Trophoblast cell (in vitro differentiated cells and primary cell): Measurements from ENCODE around the gene FBRSL1.

Source experiments
- DNase-seq, 2 donors: peaks; one replicate each; pipeline ENCODE4 v3.0.0-alpha.2; 2016
- H2AFZ ChIP-seq: 2 replicates; pipeline ENCODE4 v1.6.1; 2013; ENCODE audit warnings: low read length, moderate library complexity, mild to moderate bottlenecking; ENCODE audit not compliant: insufficient read depth, poor library complexity
- H2AK5ac ChIP-seq: 2 replicates; pipeline ENCODE4 v1.6.1; 2013; ENCODE audit warnings: mild to moderate bottlenecking, low read length
- H2BK120ac ChIP-seq: 2 replicates; pipeline ENCODE4 v1.6.1; 2013; ENCODE audit warnings: low read length, mild to moderate bottlenecking, moderate library complexity; ENCODE audit not compliant: insufficient read depth, poor library complexity
- H2BK12ac ChIP-seq: 2 replicates; pipeline ENCODE4 v1.6.1; 2013; ENCODE audit warnings: mild to moderate bottlenecking, low read length, moderate library complexity
- H2BK5ac ChIP-seq: 2 replicates; pipeline ENCODE4 v1.6.1; 2013; ENCODE audit warnings: low read length, low read depth, moderate library complexity, mild to moderate bottlenecking; ENCODE audit not compliant: poor library complexity
- H3K14ac ChIP-seq: 2 replicates; pipeline ENCODE4 v1.6.1; 2013; ENCODE audit warnings: mild to moderate bottlenecking, low read length
- H3K18ac ChIP-seq: 2 replicates; pipeline ENCODE4 v1.6.1; 2013; ENCODE audit warnings: mild to moderate bottlenecking, low read length
- H3K23ac ChIP-seq: 2 replicates; pipeline ENCODE4 v1.6.1; 2013; ENCODE audit warnings: low read length
- H3K27ac ChIP-seq: 2 replicates; pipeline ENCODE4 v1.5.1; 2013; ENCODE audit warnings: low read depth, mild to moderate bottlenecking, inconsistent platforms, low read length, moderate library complexity
- H3K27me3 ChIP-seq: 2 replicates; pipeline ENCODE4 v1.6.1; 2013; ENCODE audit warnings: inconsistent platforms, mild to moderate bottlenecking, low read length, moderate library complexity; ENCODE audit not compliant: insufficient read depth
- H3K36me3 ChIP-seq, 2 experiments: 1 replicate in 1 of 2; 2 replicates in 1 of 2; pipeline ENCODE4 v1.6.1; 2013; ENCODE audit warnings: low read length in 2 of 2, mild to moderate bottlenecking in 2 of 2, moderate library complexity in 1 of 2; ENCODE audit not compliant: insufficient read depth in 2 of 2, control insufficient read depth in 1 of 2
- H3K4ac ChIP-seq: 2 replicates; pipeline ENCODE4 v1.6.1; 2013; ENCODE audit warnings: low read depth, mild to moderate bottlenecking, low read length, moderate library complexity
- H3K4me1 ChIP-seq, 2 experiments: 1 replicate in 1 of 2; 2 replicates in 1 of 2; pipeline ENCODE4 v1.6.1; 2013; ENCODE audit warnings: low read length in 2 of 2, mild to moderate bottlenecking in 2 of 2, moderate library complexity in 1 of 2; ENCODE audit not compliant: insufficient read depth in 2 of 2, control insufficient read depth in 1 of 2
- H3K4me2 ChIP-seq: 2 replicates; pipeline ENCODE4 v1.6.1; 2013; ENCODE audit warnings: inconsistent platforms, mild to moderate bottlenecking, low read length, moderate library complexity
- H3K4me3 ChIP-seq: 2 replicates; pipeline ENCODE4 v1.5.1; 2013; ENCODE audit warnings: mild to moderate bottlenecking, low read depth, low read length, inconsistent platforms
- H3K79me1 ChIP-seq: one replicate; pipeline ENCODE4 v1.6.1; 2013; ENCODE audit warnings: low read length
- H3K79me2 ChIP-seq: 2 replicates; pipeline ENCODE4 v1.6.1; 2013; ENCODE audit warnings: low read length, mild to moderate bottlenecking; ENCODE audit not compliant: control insufficient read depth, insufficient read depth, poor library complexity
- H3K9ac ChIP-seq: 2 replicates; pipeline ENCODE4 v1.6.1; 2013; ENCODE audit warnings: mild to moderate bottlenecking, low read length
- H3K9me3 ChIP-seq: 2 replicates; pipeline ENCODE4 v1.6.1; 2013; ENCODE audit warnings: low read depth, mild to moderate bottlenecking, control low read depth, inconsistent platforms, low read length; ENCODE audit not compliant: insufficient read depth
- H4K12ac ChIP-seq: 2 replicates; pipeline ENCODE4 v1.6.1; 2013; ENCODE audit warnings: low read depth, mild to moderate bottlenecking, low read length, moderate library complexity
- H4K8ac ChIP-seq: 2 replicates; pipeline ENCODE4 v1.6.1; 2013; ENCODE audit warnings: low read depth, mild to moderate bottlenecking, low read length, moderate library complexity
- H4K91ac ChIP-seq: one replicate; pipeline ENCODE4 v1.6.1; 2013; ENCODE audit warnings: low read depth, mild to moderate bottlenecking, low read length, moderate library complexity
- WGBS: extraction: QIAGEN DNeasy Blood & Tissue Kit; methylation state at CpG from one replicate; pipeline ENCODE4 v1.1.7; 2013; ENCODE audit warnings: missing lambda C conversion rate; ENCODE audit not compliant: insufficient read length, insufficient coverage; ENCODE audit errors: extremely low coverage; 5-methylcytosine and 5-hydroxymethylcytosine counted together

The FBRSL1 gene

DNA sequence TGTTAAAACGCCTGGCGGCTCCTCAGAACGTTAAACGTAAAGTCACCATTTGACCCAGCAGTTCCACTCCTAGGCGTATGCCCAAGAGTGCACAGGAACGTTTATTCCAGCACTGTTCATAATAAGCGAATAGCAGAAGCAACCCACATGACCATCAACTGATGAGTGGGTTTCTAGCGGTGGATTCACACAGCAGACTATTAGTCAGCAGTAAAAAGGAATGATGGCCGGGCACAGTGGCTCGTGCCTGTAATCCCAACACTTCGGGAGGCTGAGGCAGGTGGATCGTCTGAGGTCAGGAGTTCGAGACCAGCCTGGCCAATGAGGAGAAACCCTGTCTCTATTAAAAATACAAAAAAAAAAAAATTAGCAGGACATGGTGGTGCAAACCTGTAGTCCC lies 22.4 kb upstream of the FBRSL1 start:
- Histone ChIP-seq H2BK5ac (no peak overlapping the region), H4K12ac (no peak overlapping the region), H3K27me3 (peaks cover 2% of the 10 kb centered on the region), H3K9me3 (peaks cover 14% of the 10 kb centered on the region), H3K18ac (no peak overlapping the region), H3K4ac (no peak overlapping the region), H3K4me1 (no peaks in the 10 kb centered on the region), H2BK12ac (no peak overlapping the region), H3K79me2 (no peaks in the 10 kb centered on the region), H3K4me3 (no peak overlapping the region), H4K91ac (no peak overlapping the region), H4K8ac (no peak overlapping the region), H3K9ac (no peak overlapping the region), H3K23ac (no peak overlapping the region), H2AK5ac (no peak overlapping the region), H3K79me1 (no peaks in the 10 kb centered on the region), H2AFZ (no peak overlapping the region), H3K4me2 (no peak overlapping the region), H3K14ac (no peak overlapping the region), H3K27ac (no peak overlapping the region), H2BK120ac (no peak overlapping the region), H3K36me3 (no peaks in the 10 kb centered on the region)
- no CpG with 5 or more reads among the region's 13 CpGs for WGBS
- DNase-seq = no peak

DNA sequence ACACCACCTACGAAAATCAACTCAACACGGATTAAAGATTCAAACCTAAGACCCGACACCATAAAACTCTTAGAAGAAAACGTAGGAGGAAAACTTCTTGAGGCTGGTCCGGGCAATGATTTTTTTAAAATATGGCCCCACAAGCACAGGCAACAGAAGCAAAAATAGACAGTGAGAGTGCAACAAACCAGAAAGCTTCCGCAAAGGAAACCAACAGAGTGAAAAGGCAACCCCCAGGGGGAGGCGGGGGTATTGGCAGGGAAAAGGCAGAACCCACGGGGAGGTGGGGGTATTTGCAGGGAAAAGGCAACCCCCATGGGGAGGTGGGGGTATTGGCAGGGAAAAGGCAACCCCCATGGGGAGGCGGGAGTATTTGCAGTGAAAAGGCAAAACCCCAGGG lies 20.5 kb upstream of the FBRSL1 start:
- no peaks in the 10 kb centered on the region for H3K36me3 ChIP-seq
- H3K4me3 ChIP-seq = no peak overlapping the region
- no peaks in the 10 kb centered on the region for H3K79me2 ChIP-seq
- H3K18ac ChIP-seq = no peak overlapping the region
- no peak overlapping the region for H2BK12ac ChIP-seq
- H3K79me1 ChIP-seq = no peaks in the 10 kb centered on the region
- no peak overlapping the region for H2BK5ac ChIP-seq
- peaks cover 14% of the 10 kb centered on the region for H3K9me3 ChIP-seq
- no peak overlapping the region for H2AFZ ChIP-seq
- H3K4me2 ChIP-seq = no peak overlapping the region
- H4K91ac ChIP-seq = no peak overlapping the region
- WGBS = no CpG with 5 or more reads among the region's 9 CpGs
- no peak overlapping the region for H3K9ac ChIP-seq
- H4K12ac ChIP-seq = no peak overlapping the region
- no peak overlapping the region for H3K27ac ChIP-seq
- no peak overlapping the region for H3K4ac ChIP-seq
- no peak overlapping the region for H2AK5ac ChIP-seq
- no peak overlapping the region for H3K23ac ChIP-seq
- H4K8ac ChIP-seq = no peak overlapping the region
- no peak for DNase-seq
- H2BK120ac ChIP-seq = no peak overlapping the region
- no peak overlapping the region for H3K14ac ChIP-seq
- peaks cover 2% of the 10 kb centered on the region for H3K27me3 ChIP-seq
- no peaks in the 10 kb centered on the region for H3K4me1 ChIP-seq

GRCh38 chr12:132470397-132470796 lies 19.6 kb upstream of the FBRSL1 start:
- Histone ChIP-seq H3K4me3 (no peak overlapping the region), H3K14ac (no peak overlapping the region), H2BK12ac (no peak overlapping the region), H3K18ac (no peak overlapping the region), H3K27me3 (peaks cover 2% of the 10 kb centered on the region), H3K4me1 (no peaks in the 10 kb centered on the region), H3K36me3 (no peaks in the 10 kb centered on the region), H2BK120ac (no peak overlapping the region), H3K23ac (no peak overlapping the region), H3K79me2 (no peaks in the 10 kb centered on the region), H2BK5ac (no peak overlapping the region), H2AK5ac (no peak overlapping the region), H2AFZ (no peak overlapping the region), H4K91ac (no peak overlapping the region), H4K8ac (no peak overlapping the region), H3K27ac (no peak overlapping the region), H4K12ac (no peak overlapping the region), H3K79me1 (no peaks in the 10 kb centered on the region), H3K9me3 (peaks cover 10% of the 10 kb centered on the region), H3K9ac (no peak overlapping the region), H3K4me2 (no peak overlapping the region), H3K4ac (no peak overlapping the region)
- WGBS = no CpG with 5 or more reads among the region's 3 CpGs
- DNase-seq = no peak

DNA sequence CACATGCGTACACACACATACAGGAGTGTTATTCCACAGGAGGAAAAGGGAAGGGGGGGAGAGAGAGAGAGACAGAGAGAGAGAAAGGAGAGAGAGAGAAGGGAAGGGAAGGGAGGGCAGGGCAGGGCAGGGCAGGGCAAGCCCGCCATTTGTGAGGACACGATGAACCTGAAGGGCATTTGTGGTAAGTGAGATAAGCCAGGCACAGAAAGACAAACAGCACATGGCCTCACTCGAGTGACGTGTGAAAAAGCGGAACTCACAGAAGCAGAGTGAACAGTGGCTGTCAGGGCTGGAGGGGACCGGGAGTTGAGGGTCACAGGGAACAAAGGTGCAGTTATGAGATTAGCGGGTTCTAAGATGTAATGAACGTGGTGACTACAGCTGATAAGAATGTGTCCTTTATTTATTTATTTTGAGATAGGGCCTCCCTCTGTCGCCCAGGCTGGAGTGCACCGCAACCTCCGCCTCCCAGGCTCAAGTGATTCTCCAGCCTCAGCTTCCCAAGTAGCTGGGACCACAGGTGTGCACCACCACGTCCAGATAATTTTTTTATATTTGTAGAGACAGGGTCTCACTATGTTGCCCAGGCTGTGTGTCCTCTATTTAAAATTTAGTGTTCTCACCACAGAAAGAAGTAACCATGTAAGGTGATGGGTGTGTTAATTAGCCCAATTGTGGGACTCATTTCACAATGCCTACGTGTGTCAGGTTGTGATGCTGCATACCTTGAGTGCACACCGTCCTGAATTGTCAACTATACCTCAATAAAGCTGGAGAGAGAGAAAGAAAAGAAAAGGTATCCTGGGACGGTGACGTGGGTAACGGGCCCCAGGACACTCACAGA lies 18.7 kb upstream of the FBRSL1 start:
- Histone ChIP-seq H3K4me1 (no peaks in the 10 kb centered on the region), H3K4me2 (no peak overlapping the region), H2AK5ac (no peak overlapping the region), H4K12ac (no peak overlapping the region), H3K27ac (no peak overlapping the region), H3K27me3 (no peaks in the 10 kb centered on the region), H3K9ac (no peak overlapping the region), H3K14ac (no peak overlapping the region), H3K36me3 (no peaks in the 10 kb centered on the region), H2BK120ac (no peak overlapping the region), H3K4ac (no peak overlapping the region), H3K4me3 (no peak overlapping the region), H4K91ac (no peak overlapping the region), H3K9me3 (peaks cover 10% of the 10 kb centered on the region), H2BK5ac (no peak overlapping the region), H4K8ac (no peak overlapping the region), H2BK12ac (no peak overlapping the region), H2AFZ (no peak overlapping the region), H3K23ac (no peak overlapping the region), H3K79me2 (no peaks in the 10 kb centered on the region), H3K18ac (no peak overlapping the region), H3K79me1 (no peaks in the 10 kb centered on the region)
- WGBS = no CpG with 5 or more reads among the region's 18 CpGs
- no peak for DNase-seq
